Activated effector memory CD4-positive, alpha-beta T cell treated with Interleukin-2 at 50 U/mL for 16 hours (primary cell): ENCODE results near the gene YDJC.
A peak's percentile ranks its signal among the peaks of the same experiment; 100 is the strongest.
"Not testable (repeated sequence)": the region's sequence is repeated elsewhere in the genome, so short reads cannot be mapped to it uniquely, and the experiment has no call there.

ENCODE experiments used
- DNase-seq: peaks from one replicate; pipeline ENCODE4 v3.0.0-alpha.2; 2020

Gene YDJC, protein sequence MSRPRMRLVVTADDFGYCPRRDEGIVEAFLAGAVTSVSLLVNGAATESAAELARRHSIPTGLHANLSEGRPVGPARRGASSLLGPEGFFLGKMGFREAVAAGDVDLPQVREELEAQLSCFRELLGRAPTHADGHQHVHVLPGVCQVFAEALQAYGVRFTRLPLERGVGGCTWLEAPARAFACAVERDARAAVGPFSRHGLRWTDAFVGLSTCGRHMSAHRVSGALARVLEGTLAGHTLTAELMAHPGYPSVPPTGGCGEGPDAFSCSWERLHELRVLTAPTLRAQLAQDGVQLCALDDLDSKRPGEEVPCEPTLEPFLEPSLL

DNA sequence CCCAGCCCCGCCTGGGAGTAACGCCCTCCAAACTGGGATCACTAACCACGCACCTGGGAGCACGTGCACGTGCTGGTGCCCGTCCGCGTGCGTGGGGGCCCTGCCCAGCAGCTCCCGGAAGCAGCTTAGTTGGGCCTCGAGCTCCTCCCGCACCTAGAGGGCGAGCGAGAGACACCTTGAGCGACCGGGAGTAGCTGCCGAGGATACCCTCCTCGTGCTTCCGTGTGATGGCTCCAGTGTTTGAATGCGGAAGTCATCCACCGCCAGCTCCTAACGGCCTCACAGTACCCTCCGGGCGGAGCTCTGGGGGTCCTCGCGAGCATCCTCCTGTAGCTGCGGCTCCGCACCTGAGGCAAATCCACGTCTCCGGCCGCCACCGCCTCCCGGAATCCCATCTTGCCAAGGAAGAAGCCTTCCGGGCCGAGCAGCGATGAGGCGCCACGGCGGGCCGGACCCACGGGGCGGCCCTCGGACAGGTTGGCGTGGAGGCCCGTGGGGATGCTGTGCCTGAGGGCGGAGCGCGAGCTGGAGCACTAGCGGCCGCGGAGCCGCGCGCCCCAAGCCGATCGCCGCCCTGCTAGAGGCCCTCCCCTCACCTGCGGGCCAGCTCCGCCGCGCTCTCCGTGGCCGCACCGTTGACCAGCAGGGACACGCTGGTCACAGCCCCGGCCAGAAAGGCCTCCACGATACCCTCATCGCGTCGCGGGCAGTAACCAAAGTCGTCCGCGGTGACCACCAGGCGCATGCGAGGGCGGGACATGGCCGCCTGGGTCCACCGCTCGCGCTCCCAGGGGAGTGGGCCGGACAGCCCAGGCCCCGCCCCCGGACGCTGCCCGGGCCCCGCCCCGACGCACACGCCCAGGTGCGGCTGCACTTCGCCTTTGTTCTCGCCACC, at the start of gene YDJC:
YDJC (minus strand) TSS at position 768 of the 895 bp plus-strand sequence; CDS start at position 760, 8 bp downstream.
- peak; percentile 91 for DNase-seq

DNA sequence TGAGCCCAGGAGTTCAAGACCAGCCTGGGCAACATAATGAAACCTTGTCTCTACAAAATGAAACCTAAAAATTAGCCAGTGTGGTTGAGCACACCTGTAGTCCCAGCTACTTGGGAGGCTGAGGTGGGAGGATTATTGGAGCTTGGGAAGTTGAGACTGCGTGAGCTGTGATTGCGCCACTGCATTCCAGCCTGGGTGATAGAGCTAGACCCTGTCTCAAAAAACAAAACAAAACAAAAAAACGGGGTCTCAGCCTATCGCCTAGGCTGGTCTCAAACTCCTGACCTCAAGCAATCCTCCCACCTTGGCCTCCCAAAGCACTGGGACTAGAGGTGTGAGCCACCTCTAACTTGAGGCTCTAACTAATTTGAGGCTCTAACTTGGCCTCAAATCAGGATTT, 49.6 kb upstream of the YDJC start:
- DNase-seq, result no peak

DNA sequence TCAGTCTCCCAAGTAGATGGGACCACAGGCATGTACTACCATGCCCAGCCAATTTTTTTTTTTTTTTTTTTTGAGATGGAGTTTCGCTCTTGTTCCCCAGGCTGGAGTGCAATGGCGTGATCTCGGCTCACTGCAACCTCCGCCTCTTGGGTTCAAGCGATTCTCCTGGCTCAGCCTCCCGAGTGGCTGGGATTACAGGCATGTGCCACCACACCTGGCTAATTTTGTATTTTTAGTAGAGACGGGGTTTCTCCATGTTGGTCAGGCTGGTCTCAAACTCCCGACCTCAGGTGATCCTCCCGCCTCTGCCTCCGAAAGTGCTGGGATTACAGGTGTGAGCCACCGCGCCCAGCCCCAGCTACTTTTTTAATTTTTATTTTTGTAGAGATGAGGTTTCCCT, 49.0 kb upstream of the YDJC start:
- DNase-seq, result not testable (repeated sequence)

DNA sequence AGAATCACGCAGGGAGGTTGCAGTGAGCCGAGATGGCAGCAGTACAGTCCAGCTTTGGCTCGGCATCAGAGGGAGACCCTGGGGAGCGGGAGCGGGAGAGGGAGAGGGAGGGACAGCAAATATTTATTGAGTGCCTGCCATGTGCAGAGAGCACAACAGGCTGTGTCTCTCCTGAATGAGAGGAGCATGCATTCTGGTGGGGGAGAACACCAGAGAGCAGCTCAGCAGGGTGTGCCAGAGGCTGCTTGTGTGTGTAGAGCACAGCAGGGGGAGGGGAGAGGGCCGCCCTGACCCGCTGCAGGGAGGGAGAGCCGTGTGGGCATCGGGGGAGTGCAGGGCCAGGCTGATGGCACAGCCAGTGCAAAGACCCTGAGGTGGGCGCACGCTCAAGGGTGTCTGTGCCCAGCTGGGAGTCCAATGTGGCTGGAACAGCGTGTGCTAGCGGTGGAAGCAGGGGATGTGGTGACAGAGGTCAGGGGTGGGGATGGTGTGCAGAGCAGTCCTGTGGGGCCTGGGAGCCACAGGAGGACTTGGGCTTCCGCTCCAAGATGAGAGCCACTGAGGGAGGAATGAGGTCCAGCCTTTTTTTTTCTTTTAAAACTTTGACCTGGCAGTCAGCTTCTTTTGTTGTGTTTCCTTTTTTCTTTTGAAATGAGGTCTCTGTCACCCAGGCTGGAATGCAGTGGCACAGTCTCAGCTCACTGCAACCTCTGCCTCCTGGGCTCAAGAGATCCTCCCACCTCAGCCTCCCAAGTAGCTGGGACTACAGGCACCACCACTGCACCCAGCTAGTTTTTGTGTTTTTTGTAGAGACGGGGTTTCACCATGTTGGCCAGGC, 48.0 kb upstream of the YDJC start:
- no peak for DNase-seq

DNA sequence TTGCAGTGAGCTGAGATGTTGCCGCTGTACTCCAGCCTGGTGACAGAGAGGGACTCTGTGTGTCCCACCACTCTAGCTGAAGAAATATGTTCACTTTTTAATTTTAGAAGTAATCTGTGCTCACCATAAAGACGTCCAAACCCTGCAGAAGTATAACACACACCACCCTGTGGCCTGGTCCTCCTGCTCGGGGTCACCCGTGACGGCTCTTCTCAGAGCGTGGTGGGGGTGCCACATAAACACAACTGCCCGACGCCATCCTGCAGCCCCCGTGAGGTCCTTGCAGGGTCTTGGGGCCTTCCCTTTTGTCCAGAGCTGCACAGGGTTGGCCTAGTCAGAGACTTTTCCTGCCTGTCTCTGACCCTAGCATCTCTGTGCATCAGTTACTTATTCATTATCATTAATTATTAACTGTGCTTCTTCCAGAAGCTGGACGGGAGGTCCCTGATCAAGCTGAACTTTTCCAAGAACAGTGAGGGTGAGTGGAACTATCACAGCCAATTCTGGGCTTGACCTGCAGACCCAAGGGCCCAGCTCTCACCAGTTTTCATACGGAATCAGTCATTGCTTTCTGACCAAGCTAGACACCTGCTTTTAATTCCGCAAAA, 44.9 kb upstream of the YDJC start:
- no peak for DNase-seq

DNA sequence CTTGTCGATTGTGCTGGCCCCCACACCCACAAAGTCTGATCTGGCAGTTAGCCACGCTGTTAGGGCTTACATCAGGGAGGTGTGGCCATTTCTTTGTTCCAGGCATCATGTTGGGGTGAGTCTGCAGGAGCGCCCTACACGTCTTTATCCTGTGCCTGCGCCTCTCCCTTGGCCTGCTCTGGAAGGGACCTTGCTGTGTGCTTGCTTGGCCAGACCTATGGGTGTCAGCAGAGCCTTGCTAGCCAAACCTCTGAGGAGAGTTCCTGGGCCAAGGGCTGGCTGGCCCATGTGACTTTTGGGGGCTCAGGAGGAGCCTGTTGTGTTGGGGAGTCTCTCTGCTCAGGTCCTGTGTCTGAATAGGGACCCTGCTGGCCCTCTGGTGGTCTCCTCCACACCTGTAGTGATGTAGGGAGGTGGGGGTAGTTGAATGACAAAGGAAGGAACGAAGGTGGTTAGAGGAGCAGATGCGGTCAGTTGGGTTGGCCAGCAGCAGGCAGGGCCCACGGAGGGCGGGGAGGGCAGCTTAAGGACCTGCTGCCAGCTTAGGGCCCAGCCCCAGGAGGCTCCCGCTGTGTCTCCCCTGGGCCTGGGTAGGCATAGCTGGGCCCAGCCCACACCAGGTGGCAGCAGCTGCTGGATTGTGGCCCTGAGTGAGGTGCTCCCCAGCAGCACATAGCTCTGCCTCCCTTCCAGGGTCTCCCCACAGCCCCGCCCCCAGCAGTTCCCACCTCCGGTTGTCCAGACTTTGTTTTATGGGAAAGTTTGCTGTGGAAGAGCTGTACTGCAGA, 43.9 kb upstream of the YDJC start:
- no peak for DNase-seq

DNA sequence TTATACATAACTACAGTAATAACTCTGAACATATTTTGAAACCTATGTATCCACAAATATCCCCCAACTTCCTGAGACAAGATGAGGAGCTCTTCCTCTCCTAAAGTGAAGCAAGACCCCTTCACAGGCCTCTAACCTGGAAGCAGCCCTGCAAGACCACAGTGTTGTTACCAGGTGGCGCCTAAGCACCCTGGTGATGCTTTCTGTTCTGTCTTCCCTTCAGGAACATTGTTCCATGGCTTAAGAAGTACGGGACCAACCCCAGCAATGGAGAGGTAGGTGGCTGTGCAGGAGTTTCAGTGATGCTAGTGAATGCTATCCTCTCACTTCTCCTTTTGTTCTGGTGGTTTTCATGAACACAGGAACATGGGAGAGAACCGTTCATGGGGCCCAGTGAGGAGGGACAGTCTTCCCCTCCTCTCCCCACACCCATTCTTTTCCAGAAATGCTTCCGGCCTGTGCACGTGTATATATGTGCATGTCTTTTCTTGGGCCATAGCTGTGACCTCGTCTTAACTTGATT, 42.3 kb upstream of the YDJC start:
- DNase-seq, result no peak

DNA sequence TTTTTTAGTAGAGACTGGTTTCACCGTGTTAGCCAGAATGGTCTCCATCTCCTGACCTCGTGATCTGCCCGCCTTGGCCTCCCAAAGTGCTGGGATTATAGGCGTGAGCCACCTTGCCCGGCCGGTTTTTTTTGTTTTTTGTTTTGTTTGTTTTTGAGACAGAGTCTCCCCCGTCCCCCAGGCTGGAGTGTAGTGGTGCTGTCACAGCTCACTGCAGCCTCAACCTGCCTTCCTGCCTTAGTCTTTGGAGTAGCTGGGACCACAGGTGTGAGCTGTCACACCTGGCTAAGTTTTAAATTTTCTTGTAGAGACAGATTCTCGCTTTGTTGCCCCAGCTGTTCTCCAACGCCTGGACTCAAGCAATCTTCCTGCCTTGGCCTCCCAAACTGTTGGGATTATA, 39.2 kb upstream of the YDJC start:
- no peak for DNase-seq

DNA sequence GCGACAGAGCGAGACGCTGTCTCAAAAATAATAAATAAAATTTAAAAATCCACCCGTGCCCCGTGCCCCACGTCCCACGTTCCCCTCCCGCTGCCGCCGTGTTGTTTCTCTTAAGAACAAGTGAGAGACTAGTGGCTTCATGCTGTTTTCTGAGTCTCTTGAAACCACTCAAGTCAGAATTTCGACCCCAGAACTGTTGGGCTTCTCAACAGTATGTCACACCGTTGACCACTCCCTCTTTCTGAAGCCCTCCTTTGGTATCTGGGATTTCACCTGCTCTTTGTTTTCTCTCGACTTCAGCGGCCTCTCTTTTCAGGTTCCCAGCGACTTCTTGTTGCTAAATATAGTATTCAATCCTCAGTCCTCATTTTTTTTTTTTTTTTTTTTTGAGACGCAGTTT, 37.0 kb upstream of the YDJC start:
- DNase-seq, result no peak

DNA sequence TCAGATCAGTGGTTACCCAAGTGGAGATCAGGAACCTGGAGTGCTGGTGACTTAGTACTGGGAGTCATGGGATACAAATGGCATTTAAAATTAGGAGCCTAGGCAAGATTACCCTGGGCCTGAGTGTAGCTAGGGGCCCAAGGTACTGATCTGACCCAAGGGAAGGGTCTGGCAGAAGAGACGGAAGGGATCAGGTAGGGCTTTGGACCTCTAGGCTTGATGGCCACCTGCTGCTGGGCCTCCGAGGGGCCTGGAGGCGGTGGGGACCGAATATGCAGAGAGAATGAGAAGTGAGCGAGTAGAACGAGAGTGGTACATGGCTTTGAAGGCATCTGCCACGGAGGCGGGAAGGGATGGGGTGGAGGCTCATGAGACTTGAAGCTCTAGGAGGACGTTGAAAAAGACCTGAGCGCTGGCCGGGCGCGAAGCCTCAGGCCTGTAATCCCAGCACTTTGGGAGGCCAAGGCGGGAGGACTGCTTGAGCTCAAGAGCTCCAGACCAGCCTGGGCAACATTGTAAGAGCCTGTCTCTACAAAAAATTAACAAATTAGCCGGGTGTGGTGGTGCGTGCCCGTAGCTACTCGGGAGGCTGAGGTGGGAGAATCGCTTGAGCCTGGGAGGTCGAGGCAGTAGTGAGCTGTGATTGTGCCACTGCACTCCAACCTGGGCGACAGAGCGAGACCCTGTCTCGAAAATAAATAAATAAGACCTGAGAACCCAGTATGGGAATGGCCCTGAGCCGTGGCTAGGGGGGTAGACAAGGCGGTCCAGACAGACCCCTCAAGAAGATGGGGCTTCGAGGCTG, 35.4 kb upstream of the YDJC start:
- DNase-seq, result no peak

DNA sequence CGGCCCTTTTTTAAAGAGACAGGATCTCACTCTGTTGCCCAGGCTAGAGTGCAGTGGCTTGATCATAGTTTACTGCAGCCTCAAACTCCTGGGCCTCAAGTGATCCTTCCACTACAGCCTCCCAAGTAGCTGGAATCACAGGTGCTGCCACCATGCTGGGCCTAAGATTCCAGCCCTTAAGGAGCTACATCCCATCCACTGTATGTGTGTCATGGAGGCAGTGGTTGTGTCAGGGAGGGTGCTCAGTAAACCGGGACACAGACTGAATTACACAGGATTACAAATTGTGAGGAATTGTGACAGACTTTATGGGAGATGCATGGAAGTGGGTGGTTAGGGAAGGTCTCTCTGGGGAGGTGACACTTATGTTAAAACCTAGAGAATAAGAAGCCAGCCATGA, 33.9 kb upstream of the YDJC start:
- no peak for DNase-seq

DNA sequence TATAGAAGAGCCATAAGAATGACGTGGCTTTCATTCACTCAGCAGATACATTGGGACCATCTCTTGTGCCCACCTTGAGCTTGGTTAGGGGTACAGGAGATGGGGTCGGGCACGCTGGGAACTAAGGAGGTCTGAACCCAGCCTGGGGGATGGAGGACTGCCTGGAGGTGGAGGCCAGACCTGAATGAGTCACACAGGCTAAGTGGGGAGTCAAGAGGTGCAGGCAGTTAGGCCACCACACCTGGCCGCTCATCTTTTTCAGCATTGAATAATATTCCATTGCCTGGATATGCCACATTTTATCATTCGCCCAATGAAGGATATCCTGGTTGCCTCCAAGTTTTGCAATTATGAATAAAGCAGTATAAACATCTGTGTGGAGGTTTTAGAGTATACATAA, 32.2 kb upstream of the YDJC start:
- no peak for DNase-seq

DNA sequence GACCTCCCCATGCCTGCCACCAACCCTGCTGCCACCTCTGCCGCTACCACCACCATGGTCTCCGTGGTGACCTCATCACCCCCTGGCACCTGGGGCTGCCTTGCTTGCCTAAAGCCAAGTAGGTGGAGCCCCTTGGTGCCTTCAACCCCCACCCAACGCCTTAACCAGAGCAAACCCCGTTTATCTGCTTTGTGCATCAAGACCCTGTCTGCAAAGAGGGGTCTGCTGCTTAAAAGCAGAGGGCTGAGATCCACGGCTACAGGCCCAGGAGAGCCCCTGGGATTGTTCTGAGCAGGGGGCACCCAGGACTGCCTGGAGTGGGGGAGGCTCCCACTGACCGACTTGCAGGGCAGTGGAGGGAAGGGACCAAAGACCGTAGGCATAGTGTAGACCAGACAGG, 31.1 kb upstream of the YDJC start:
- DNase-seq, result no peak

DNA sequence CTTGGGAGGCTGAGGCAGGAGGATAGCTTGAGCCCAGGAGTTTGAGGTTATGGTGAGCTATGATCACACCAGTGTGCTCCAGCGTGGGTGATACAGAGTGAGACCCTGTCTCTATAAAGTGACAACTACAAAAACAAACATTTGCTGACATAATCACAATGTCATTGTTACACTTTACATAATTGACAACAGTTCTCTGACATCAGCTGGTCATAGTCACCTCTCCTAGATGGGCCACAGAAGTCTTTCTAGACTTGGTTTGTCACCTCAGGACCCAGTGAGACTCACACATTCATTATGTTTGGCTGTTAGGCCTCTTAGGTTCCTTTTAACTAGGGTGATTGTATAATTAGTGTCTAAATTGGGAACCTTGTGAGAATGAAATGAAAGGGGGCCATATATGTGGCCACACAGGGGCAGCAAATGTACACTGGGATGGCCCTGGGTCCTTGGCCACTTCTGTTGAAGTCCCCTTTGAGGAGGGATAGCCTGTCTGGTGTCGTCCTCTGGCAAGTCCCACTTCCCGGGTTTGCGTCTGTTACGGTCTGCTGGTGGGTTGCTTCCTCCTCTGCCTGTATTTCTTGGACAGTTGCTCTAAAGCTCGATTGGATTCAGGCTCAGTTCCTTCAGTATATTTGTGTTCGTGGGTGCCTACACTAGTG, 30.2 kb upstream of the YDJC start:
- DNase-seq, result no peak

DNA sequence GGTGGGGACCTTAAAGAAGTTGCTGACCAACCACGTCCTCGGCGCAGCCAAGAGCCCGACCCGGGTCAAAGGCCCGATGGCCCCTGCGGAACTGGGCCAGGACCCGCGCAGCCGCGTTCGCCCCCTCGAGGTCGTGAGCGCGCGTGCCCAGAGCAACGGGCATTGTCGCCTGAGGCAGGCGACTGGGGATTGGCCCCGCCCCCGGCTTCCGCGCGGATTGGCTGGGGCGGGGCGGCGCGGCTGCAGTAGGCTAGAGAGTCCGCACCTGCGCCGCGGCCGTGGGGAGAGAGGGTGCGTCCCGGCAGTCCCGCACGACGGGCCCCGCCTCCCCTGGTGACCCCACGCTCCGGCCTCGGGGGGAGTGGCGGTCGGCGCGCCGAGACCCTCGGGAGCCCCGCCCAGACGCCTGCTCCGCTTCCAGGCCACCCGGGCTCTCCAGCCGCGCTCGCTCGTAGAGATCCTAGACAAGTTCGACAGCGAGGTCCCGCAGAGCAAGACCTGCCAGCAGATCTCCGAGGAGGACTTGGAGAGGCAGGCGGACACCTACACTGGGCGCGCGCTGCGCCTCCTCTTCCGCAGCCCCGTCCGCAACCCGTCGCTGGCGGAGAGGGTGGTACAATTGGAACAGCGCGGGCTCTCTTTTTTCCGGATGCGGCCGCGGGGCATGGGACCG, 27.7 kb upstream of the YDJC start:
- peak; percentile 64 for DNase-seq

DNA sequence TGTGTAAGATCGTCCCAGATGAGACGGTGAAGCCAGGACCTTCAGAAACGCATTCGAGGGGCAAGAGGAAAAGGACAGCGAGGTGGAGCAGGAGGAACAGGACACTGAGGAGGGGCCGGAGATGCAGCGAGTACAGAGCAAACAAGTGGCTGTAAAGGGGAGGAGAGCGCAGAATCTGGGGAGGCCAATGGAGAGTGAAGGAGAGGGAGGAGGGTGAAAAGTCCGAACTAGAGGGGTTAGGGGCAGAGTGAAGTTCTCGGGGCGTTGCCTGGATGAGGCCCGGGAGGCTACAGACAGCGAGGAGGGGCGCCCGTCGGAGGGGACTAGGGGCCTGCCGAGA, 27.2 kb upstream of the YDJC start:
- DNase-seq, result no peak

DNA sequence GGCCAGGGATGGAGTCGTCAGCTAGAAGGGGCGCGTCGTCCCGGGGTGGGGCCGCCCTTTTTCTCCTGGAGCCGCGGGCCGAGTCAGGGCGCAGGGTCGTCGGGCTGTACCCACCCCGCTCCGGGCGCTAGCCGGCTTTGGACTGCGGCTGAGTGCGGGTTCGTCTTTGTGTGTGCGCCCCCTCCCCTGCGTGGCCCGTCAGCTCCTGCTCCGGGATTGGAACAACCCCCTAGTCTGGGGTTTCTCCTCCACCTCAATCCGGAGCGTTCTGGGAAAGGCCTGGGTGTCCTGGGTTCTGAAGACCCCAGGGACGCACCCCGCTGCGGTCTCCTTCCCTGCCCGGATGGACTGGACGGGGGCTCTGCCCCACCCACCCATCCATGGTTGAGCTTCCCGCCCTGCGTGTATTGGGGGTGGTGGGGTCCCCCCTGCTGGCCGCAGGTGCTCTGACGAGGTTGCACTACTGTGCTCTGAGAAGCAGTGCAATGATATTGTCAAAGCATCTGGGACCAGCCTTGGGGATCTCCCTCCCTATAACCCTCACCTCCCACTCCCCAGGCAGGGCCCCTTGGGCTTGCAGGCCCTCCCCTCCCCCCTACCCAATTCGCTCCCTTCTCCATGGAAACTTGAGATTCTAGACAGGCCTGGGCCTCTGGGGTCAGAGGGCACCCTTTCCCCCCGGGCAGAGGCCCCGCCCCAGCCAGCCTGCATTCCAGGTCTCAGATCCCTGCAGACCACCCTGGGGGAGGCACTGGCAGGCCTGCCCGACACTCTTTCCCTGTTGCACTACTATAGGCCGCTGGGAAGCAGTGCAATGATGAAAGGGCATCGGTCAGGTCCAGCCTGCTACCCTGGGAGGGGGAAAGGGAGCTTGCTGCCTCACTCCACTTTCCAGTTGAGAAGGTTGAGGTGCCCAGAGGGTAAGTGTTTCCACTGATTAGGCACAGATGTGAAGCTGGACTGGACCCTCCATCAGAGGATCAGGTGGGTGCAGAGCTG, 23.0 kb upstream of the YDJC start:
- no peak for DNase-seq

DNA sequence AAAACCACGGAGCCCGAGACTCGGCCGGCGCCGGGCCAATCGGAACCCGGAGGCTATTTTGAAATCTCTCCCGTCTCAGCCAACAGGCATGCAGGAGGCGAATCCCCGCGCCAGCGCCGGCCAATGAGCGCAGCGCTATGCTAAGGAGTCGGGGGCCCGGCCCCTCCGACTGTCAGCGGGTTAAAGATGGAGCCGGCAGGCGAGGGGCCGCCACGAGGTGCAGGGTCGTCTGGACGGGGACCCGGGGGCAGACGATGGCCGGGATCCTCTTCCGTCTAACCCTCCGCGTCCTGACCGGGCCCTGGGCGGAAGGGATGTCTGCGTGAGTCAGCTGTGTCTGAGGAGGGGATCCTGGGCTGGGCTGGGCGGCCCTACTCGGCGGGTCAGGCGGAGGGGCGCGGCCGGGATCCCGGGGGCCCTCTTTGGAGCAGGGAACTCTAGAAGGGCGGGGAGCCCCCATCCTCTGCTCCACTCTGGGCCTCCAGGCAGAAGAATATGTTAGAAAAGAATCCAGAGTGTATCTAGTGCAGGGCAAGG, 22.3 kb upstream of the YDJC start:
- DNase-seq, result peak; percentile 69
